Stimulated activated CD8-positive, alpha-beta memory T cell treated with anti-CD3 and anti-CD28 coated beads, Interleukin-15, amount 100 ng/mL, for 4 hours (primary cell): ENCODE results near the gene CACUL1.

ENCODE experiments used
- DNase-seq, 2 donors: peaks; one replicate each; pipeline ENCODE4 v3.0.0-alpha.2; 2020; ENCODE audit warnings: low read depth in 2 of 2

CACUL1 gene

DNA sequence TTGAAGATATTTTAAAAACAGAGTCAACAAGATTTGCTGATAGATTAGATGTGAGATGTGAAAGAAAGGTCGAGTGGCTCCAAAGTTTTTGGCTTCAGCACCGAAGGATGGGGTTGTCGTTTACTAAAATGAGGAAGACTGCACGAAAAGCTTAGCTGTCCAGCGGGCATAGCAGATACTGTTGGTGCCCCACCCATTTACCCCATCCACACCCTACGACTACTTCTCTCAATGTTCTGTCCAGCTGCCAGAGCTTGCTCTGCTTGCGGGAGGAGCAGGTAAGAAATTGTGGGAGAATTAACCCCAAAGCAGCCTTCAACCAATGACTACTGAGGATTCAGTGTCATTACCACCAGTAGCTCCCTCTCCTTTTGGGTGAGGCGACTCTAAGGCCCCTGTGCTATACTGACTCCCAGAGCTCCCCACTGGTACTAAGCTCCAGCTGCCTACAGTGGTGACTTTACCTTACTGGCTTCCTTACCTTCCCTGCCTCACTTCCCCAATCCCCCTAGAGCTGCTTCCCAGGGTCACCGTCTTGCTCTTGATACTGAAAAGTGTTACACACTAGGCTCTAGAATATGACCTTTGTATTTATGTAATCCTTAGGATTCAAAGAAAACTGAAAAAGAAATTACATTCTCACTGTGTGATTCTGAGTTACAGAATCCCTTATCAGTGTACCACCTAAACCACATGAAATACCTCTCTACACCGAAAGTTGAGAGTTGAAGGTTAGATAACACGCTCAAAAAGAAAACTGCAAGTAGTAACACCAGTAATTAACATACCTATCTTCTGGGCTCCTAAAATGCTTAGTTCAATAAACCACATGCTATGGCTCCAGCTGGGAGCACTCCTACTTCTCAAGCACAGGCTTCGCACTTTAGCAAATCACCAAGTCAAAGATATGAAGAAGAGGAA, 22.3 kb downstream of the CACUL1 start:
- no peak for DNase-seq

DNA sequence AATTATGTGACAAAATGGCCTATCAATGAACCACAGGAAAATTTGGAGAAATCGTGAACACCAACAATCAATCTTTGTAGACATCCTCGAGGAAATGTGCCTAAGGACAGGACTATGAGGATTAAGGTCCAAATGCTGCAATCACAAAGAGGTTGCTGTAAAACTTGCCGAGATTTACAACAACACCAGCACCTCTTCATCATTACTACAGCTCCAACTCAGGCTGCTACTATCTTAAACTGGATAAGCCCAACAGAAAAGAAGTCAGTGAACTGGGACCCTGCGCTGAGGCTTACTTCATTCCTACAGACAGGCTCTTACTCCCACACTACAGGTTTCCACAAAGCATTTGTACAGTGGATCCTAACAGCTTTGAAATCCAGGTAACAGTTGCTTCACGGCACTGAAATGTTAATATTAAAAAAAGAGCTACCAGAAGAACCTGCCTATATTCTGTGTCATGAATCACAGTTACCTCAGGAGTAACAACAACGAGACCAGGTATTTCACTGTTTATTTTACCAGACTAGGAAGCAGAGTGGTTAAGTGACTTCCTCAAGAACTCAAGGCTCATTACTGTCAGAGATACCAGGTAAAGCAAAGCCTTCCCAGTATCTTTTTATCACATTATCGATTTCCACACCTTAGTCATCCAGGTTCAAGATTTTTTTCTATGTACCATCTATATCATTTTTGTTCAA, 23.9 kb downstream of the CACUL1 start:
- DNase-seq = no peak

DNA sequence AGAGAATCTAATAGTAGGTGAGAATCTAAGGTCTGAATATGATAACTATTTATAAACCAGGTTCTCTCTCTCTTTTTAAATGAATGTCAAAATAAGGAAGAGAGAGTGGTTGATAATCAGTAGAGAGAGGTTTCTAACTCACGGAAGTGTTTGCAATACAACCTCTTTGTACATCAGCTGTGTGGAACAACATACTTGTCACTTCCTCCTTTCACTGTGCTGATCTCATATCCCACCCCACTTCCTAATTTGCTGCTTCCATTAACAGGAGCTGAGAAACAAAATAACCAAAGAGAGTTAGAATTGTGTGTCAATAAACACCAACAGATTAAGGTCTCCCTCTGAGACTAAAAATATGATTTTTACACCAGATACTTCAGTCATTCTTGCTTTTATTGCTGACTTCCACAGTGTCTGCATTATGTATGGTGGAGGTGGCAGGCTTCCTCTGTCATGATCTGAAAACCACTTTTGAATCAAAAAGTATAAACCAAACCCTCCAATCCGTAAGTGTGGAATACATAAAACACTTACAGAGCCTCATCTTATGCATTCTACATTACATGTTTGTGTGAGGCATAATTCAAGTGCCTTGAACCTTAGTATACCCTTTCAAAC, 25.0 kb downstream of the CACUL1 start:
- DNase-seq = no peak

DNA sequence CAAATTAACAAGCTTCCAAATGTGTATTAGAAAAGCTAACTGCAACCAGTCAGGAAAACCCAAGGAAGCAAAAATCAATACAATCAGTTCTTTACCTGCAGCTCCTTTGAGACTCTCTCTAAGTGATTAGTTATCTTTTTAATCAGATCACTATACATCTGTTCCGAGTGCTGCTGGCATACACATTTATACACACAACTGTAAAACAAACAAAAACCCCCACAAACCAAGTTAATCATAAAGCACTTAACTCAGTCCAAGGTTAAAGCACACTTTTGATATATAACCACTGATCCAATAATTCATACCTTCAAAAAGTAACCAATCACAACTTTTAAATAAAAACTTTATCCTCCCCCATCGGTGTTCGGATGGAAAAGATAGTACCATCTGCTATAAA, 25.6 kb downstream of the CACUL1 start:
- no peak for DNase-seq

DNA sequence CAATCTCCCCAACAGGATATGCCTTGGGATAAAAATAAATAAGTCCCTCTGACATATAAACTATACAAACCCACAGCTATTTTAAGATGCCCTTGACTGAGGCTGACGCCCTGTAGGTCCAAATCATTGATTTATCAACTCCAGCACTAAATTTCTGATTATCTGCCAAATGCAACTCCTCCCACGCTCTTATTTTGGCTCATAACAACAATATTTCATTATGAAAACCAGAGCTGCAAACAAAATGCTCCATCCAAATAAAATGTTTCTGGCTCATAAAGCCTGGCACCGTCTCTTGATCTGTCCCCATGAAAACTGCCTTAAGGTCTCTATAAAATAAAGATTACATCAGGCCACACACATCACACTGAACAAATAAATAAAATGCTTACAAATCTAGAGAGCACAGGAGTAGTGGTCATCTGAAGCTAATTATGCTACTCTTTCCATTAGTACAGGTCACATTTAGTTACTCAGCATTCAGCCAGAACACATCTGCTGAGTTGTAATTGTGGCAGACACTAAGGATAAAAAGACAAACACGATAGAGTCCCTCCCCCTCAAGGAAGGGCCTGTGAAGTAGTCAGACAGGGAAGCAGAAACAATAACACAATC, 28.8 kb downstream of the CACUL1 start:
- no peak for DNase-seq

DNA sequence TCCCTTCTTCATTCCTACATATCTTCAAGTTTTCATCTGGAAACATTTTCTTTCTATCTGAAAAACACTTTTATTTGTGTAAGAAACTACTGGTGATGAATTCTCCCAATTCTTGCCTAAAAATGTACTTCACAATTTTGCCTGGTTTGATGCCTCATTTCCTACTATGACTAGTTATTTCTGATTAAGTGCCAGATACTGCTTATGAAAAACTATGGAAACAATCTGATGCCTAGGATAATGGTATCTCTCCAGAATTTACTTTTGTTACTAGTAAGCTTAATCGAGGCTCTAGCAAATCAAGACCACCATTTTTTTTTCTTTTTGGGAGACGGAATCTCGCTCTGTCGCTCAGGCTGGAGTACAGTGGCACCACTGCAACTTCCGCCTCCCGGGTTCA, 31.3 kb downstream of the CACUL1 start:
- DNase-seq = no peak

DNA sequence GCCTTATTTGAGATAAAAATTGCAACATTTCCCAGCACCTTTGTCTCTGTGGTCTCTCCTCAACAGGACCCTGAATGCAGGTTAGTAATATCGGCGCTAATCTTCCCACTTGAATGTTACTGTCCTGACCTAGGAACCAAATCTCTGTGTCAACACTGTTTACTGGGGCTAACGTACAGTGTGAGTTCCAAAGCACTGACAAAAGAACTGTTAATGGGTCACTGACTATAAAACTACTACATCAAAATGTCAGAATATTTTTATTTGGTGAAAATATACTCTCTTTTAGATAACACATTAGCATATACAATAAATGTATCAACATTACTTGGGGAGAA, 33.3 kb downstream of the CACUL1 start:
- DNase-seq = no peak

DNA sequence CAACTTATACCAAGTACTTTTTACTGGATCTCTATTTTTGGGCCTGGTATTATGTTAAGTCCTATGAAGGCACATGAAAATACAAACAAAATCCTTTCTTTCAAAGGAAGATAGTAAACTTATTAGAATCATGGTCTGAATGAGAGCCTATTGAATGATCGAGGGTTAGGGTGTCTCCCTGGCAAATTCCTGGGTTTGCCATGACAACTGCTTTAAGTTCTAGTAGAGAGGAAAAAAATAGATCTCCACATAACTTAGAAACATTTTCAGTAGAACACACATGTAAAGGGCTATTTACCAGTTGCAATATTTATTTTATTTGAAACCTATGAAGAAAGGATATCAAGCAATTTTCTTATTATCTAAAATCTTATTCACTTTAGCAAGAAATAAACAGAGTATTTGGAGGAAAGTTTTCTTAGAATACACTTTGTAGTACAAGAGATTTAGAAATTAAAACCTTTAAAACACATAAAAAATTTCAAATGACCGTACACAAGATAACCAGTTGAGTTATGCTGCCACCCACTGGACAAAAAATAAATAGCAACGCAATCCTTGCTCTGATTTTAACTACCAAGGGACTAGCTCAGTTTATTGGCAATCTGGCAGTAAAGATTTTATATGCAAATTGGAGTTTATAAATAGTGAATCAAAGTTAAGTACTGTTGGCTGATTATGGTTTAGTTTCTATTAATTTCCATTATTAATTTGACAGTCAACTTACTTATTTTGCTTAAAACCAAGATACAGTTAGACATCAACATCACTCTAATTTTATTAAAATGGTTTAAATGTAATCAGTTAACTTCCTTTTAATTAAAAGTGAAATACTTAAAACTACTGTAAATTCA, 33.9 kb downstream of the CACUL1 start:
- peak in 1 of 2 donors; percentile 36 for DNase-seq

DNA sequence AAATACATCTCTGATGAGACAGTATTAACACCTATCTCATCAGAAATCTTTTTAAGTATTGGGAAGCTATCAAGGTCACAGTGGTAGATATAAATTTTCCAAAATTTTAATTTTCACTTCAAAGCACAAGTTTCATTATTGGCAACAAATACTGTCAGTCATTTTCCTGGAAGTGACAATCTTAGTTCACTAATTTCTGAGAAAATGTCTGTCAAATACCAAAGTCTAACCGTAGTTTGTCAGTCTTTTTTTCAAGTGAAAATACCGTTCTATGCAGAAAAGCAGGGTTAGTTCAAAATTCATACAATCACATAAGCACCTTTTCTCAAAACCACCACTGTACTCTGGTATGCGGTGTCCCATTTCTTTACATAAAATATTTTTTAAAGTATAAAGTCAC, 40.4 kb downstream of the CACUL1 start:
- no peak for DNase-seq

DNA sequence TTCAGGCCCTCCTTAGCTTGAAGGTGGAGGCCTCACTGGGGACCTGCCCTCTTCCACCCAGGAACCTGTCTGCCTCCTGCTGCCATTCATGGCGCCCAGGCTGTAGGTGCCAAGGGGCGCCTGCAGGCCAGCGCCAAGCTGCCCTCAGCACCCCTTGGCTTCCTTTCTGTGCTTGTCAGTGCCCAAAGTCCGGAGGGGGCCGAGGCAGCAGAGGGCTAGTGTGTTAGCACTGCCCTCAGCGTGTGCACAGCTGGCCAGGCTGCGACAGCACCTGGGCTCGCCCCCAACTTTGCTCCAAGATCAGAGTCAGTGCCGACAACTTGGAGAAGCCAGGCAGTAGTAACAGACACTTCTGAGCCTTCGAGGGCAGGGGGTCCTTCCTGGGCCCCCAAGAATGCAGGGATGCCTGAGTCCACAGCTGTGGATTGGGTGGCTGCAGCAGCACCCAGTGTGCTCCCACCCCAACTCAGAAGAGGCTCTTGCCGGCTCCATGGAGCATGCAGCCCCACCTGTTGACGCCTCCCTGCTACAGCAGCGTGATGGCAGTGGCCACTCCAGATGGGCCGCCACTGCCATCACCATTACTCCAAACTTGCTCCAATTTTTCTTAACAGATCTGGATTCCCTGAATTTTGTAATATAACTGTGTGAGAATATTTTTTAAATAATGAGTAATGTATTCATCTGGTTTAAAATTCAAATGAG, 41.7 kb downstream of the CACUL1 start:
- DNase-seq = no peak

DNA sequence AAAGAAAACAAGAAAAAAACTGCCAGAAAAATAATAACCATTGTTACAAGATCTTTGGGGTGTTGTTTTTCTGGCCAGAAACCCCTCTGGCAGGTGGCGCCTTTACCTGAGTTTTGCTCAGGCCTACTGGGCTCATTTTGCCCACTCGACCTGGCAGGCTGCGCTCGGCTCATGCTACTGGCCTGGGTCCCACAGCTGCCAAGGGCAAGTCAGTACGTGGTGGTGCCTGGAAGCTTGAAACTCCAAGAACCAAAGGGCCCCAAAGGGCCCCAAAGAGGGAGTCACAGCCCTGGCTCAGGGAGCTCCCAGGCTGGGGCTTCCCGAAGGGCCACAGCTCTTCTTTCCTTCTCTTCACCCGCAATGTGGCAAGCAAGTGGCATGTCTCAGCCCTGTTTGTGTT, 42.7 kb downstream of the CACUL1 start:
- no peak for DNase-seq

DNA sequence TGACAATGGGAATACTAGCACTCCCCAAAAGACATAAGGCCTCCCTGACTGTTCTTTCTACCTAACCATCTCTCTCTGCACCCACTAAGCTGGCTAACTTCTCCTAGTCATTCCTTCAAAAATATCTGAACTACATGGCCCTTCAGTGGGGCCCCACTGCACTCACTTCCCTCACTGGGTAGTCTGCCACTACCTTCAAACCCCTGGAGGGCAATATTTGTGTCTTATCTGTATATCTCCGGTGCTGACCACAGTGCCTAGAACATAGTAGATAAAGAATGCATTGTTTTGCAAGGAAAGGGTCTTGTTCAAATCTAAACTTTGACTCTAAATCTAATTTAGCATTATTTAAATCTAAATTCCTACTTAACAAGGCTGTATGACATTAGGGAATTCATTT, 44.3 kb downstream of the CACUL1 start:
- no peak for DNase-seq

DNA sequence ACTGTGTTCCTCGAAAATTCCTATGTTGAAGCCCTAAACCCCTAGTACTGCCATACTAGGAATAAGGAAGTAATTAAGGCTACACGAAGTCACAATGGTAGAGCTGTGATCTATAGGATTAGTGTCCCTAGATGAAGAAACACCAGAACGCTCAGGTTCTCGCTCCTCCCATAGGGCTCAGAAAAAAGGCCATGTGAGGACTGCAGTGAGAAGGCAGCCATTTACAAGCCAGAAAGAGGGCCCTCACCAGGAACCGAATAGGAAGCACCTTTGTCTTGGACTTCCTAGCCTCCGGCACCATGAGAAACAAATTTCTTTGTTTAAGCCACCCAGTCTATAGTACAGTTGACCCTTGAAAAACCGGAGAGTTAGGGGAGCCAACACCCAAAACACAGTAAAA, 46.2 kb downstream of the CACUL1 start:
- DNase-seq = no peak

DNA sequence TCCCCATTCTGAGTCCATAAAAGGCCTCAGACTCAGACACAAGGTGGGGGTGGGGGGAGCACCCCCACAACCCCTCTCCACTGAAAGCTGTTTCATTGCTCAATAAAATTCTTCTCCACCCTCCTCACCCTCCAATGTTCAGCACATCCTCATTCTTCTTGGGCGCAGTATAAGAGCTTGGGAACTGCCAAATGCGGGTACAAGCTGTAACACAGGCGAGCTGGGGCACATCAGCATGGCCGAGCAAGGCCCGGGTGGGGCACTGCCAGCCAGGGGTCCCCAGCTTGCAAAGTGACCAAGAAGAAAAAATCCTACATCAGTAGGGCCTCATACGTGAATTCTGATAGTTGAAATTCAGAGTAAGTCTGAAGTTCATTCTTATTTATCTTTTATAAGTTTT, 50.1 kb downstream of the CACUL1 start:
- no peak for DNase-seq

DNA sequence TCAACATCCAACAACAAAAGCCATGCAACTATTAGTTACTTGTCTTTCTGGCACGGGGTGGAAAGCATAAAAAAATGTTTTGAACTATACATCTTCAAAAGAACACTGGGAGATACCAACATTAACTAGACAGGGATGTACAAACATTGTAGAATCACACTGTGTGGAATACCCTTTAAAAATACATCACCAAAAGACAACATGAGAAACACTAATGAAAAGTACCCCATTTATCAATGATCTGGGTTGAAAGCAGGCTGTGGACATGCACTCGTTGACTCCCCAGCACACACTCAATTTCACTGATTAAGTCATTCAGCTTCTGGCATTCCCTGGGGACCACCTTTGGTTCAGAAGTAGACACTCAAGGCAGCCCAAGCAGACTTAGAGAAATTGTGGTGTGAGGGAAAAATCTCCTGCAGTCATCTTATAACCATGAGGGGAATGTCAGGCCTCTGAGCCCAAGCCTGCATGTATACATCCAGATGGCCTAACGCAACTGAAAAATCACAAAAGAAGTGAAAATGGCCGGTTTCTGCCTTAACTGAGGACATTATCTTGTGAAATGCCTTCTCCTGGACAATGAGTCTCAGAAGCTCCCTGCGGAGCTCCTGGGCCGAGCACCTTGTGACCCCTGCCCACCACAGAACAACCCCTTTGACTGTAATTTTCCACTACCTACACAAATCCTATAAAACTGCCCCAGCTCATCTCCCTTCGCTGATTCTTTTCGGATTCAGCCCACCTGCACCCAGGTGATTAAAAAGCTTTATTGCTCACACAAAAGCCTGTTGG, 53.0 kb downstream of the CACUL1 start:
- DNase-seq = no peak

DNA sequence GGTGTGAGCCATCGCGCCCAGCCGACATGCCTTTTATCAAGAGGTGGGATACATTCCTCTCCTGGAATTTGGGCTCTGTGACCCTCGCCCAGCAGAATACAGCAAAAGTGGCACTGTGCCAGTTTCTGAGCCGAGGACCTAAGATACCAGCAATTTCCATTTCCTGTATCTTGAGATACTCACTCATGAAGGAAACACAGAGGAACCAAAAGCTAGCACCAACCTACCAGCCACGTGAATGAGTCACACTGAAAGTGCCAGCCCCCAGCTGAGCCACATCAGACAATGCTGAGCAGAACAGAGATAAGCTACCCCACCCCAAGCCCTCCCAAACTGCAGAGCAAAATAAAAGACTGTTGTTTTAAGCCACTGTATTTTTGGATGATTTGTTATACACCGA, 56.3 kb downstream of the CACUL1 start:
- DNase-seq = peak; percentile 68 to 83

DNA sequence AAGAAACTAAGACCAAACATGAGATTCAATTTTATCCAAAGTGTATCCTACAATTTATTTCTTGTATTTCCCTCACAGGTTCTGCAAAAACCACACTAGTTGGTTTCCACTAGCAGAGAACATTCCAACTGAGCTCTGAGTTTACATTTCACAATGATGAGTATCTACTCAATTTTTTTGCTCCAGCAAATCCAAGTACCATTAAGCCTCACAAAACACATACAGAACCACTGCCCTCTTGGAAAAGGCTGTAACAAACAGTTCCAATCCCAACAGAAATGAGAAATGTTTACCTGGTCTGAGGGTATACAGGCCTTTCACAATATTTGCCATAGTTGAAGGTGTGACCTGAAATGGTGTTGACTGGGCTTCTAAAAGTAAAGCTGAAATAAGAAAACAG, 59.9 kb downstream of the CACUL1 start:
- no peak for DNase-seq

DNA sequence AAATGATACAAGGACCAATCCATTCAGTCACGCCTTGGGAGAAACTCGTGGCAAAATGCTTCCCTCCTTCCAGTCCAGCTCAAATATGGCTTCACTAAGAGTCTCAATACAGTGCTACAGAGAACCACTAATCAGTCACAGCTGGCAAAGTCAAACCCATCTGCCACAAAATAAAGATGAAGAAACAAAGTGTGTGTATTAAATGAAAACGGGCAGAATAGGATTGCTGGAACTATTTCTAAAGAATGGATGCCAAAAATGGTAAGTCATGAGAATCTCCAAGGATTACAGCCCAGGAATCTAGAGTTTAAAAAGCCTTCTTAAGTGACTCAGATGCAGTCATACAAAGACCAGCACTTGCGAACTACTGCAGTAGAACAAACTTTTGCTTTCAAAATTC, 61.9 kb downstream of the CACUL1 start:
- DNase-seq = no peak

DNA sequence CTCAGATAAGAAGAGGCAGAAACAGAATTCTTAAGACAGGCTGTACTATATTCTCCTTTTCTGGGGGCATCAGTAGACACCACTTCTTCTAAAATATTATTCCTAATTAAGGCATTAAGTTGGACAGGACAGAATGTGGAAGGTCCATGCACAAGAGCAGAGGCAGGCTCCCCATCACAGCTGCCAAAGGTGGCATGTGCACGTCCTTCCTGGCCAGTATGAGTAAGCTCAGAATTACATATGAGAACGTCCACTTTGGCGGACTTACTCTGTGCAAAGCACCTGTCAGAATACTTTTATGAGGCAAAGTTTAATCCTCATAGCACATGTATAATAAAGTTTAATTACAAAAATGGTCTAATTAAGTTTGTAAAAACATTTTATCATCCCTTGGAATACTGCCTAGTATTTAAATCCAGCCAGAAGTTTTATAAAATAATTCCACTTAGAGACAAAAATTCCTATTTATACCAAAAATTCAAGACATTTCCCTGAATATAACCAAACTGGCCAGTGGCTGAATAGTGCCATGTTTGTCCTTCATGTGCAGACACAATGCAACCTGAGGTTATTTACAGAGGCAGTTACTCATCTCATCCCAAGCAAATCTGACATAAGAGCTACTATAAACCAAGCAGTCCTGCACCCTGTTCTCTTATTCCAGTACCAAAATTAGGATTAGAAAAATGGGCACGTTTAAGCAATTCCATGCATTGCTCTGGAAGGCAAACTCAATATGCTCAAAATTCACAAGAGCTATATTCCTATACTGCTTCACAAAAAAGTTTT, 65.5 kb downstream of the CACUL1 start:
- DNase-seq = no peak
